Erythroblast (primary cell): ENCODE measurements around the gene VGLL2.

Experiments used
- GATA1 ChIP-seq: IDR thresholded peaks from 2 replicates; pipeline ENCODE4 v1.6.1; 2011; ENCODE audit warnings: low read depth, mild to moderate bottlenecking, control low read depth, low read length, moderate library complexity
- POLR2A ChIP-seq: IDR thresholded peaks from 2 replicates; pipeline ENCODE4 v1.6.1; 2011; ENCODE audit warnings: mild to moderate bottlenecking, low read length

DNA sequence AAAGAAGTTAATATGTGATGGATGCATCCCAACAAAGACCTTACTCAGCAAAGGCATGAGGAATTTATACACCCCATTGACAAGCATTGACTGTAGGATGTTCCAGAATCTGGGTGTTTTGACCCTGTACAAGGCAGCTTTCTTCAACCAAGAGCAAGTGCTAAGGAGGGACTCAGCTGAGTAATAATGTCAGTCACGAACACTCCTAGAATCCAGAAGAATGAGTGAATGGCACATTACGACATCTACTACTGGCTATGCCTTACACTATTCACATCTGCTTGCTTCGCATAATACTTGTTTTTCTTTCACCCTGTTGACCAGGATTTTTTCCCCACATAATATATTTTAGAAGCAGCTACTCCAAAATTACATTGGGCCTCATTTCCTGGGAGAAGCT lies 42.5 kb upstream of the VGLL2 start:
- TF ChIP-seq POLR2A = no peak
- no peak for TF ChIP-seq GATA1
